ENCODE data around the gene CLIC3.

The CLIC3 gene

GRCh38 chr9:136949239-136949816 is 47.0 kb downstream of the CLIC3 start:
- H3K27ac ChIP-seq, result peak overlapping the region in 20 of 21 experiments; percentile 57 to 97 (median 84)
- peak overlapping the region; percentile 39 to 70 (median 56) for H3K4me3 ChIP-seq

- no peak overlapping the region for H3K4me3 ChIP-seq
- peak overlapping the region in 2 of 21 experiments; percentile 38 to 63 for H3K27ac ChIP-seq
These were observed 48.3 kb downstream of the CLIC3 start for GRCh38 chr9:136947955-136948510.

GRCh38 chr9:136947028-136947891 is 49.1 kb downstream of the CLIC3 start:
- peak overlapping the region in 3 of 21 experiments; percentile 14 to 63 (median 38) for H3K27ac ChIP-seq
- no peak overlapping the region for H3K4me3 ChIP-seq

- H3K4me3 ChIP-seq, result no peak overlapping the region
- peak overlapping the region in 1 of 21 experiments; percentile 14 for H3K27ac ChIP-seq
These were observed 49.9 kb downstream of the CLIC3 start for GRCh38 chr9:136946228-136947027.

GRCh38 chr9:136945333-136946227 is 50.8 kb downstream of the CLIC3 start:
- H3K27ac ChIP-seq, result no peak overlapping the region

More at GRCh38 chr9:136945333-136946227, 50.8 kb downstream of the CLIC3 start:
- no peak overlapping the region for H3K4me3 ChIP-seq
